Lung (tissue), 12 donors: ENCODE results near the gene KCNMA1. TPM values are rescaled to one million over a fixed set of nuclear protein-coding genes. Genes with fewer than 3 reads are reported as not detected.

Experiments used
- ATAC-seq: fragments of 200-7000 bp; cut with Tn5 transposase; one replicate; pipeline ENCODE4 v1.9.1; 2020; ENCODE audit warnings: moderate number of reproducible peaks; ENCODE audit not compliant: insufficient read depth, low FRiP score
- DNase-seq, 3 donors: peaks; one replicate each; pipeline ENCODE4 v3.0.0-alpha.2; 2013 to 2017
- H3K27ac ChIP-seq, 2 donors: one replicate each; pipeline ENCODE4 v1.5.1; 2013; ENCODE audit warnings: mild to moderate bottlenecking in 2 of 2, moderate library complexity in 2 of 2, control low read depth in 1 of 2, inconsistent platforms in 1 of 2, low read depth in 1 of 2, low read length in 1 of 2
- H3K27me3 ChIP-seq, 3 donors: one replicate each; pipeline ENCODE4 v1.5.1; 2013; ENCODE audit warnings: low read length in 2 of 3; ENCODE audit not compliant: control insufficient read depth in 3 of 3, insufficient read depth in 3 of 3
- H3K36me3 ChIP-seq, 4 donors: one replicate each; pipeline ENCODE4 v1.5.1; 2013; ENCODE audit warnings: low read length in 4 of 4, mild to moderate bottlenecking in 1 of 4, moderate library complexity in 1 of 4; ENCODE audit not compliant: control insufficient read depth in 4 of 4, insufficient read depth in 4 of 4
- H3K4me1 ChIP-seq, 5 donors: one replicate each; pipeline ENCODE4 v1.5.1; 2013; ENCODE audit warnings: low read length in 5 of 5, mild to moderate bottlenecking in 2 of 5, moderate library complexity in 1 of 5; ENCODE audit not compliant: control insufficient read depth in 5 of 5, insufficient read depth in 5 of 5
- H3K4me3 ChIP-seq: one replicate; pipeline ENCODE4 v1.5.1; 2013; ENCODE audit warnings: mild to moderate bottlenecking, control low read depth, moderate library complexity
- H3K9ac ChIP-seq, 2 donors: one replicate each; pipeline ENCODE4 v1.5.1; 2013; ENCODE audit warnings: low read length in 2 of 2, control low read depth in 1 of 2; ENCODE audit not compliant: insufficient read depth in 1 of 2
- H3K9me3 ChIP-seq, 4 donors: one replicate each; pipeline ENCODE4 v1.5.1; 2013; ENCODE audit warnings: low read length in 3 of 4, mild to moderate bottlenecking in 1 of 4, moderate library complexity in 1 of 4; ENCODE audit not compliant: control insufficient read depth in 4 of 4, insufficient read depth in 3 of 4
- WGBS, 2 donors: extraction: QIAGEN DNeasy Blood & Tissue Kit; methylation state at CpG; one replicate each; pipeline ENCODE4 v1.1.7; 2013; 5-methylcytosine and 5-hydroxymethylcytosine counted together
- polyA plus RNA-seq, 2 donors: library from polyadenylated mRNA; stranded (reverse); fragments of 200-250 nt; gene quantifications; one replicate each; pipeline ENCODE4 v1.2.1, GENCODE V29; 2013
- total RNA-seq, 2 donors: library from RNA; depleted of rRNA in 1 of 2; stranded (reverse); fragments of >200 nt in 1 of 2; gene quantifications; one replicate each; pipeline ENCODE4 v1.2.1, GENCODE V29; 2014 to 2021
- TF ChIP-seq, protein P1 (sequence below): IDR thresholded peaks from 2 replicates; pipeline ENCODE4 v1.5.1; 2012; ENCODE audit warnings: mild to moderate bottlenecking; ENCODE audit errors: control extremely low read depth, extremely low read depth
- donor health status: control.
- donor health status: control.
- donor health status: Bipolar disorder and iron deficiency.
- donor health status: healthy.
- donor health status: DM: yes; HTN: yes; CAD: no.

Gene KCNMA1
- total and polyA plus RNA-seq, 4 donors: 3.8 to 13.0 (median 5.5) TPM

GRCh38 chr10:77613476-77614130 is 24.0 kb downstream of the KCNMA1 start:
- TF ChIP-seq, protein P1, sequence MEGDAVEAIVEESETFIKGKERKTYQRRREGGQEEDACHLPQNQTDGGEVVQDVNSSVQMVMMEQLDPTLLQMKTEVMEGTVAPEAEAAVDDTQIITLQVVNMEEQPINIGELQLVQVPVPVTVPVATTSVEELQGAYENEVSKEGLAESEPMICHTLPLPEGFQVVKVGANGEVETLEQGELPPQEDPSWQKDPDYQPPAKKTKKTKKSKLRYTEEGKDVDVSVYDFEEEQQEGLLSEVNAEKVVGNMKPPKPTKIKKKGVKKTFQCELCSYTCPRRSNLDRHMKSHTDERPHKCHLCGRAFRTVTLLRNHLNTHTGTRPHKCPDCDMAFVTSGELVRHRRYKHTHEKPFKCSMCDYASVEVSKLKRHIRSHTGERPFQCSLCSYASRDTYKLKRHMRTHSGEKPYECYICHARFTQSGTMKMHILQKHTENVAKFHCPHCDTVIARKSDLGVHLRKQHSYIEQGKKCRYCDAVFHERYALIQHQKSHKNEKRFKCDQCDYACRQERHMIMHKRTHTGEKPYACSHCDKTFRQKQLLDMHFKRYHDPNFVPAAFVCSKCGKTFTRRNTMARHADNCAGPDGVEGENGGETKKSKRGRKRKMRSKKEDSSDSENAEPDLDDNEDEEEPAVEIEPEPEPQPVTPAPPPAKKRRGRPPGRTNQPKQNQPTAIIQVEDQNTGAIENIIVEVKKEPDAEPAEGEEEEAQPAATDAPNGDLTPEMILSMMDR: no peak
- peak in 1 of 3 donors; percentile 23 for DNase-seq
- 55 to 58% methylated on average over 9 of the region's 9 CpGs for WGBS, 2 donors
- Histone ChIP-seq H3K27ac (no peak overlapping the region), H3K9me3 (peaks cover 0 to 3% (median 0%) of the 10 kb centered on the region in 4 donors), H3K9ac (no peak overlapping the region), H3K27me3 (peaks cover 0 to 5% (median 0%) of the 10 kb centered on the region in 3 donors), H3K36me3 (no peaks in the 10 kb centered on the region), H3K4me3 (no peak overlapping the region), H3K4me1 (peaks cover 0 to 3% (median 0%) of the 10 kb centered on the region in 5 donors)
- no peak for ATAC-seq

GRCh38 chr10:77611670-77612069 is 25.9 kb downstream of the KCNMA1 start:
- H3K27me3 ChIP-seq: peaks cover 0 to 3% (median 0%) of the 10 kb centered on the region in 3 donors
- no peak for ATAC-seq
- TF ChIP-seq, protein P1: no peak
- DNase-seq: no peak
- H3K27ac ChIP-seq: no peak overlapping the region
- H3K36me3 ChIP-seq: no peaks in the 10 kb centered on the region
- H3K9me3 ChIP-seq: peaks cover 0 to 3% (median 0%) of the 10 kb centered on the region in 4 donors
- no peak overlapping the region for H3K9ac ChIP-seq
- H3K4me3 ChIP-seq: no peak overlapping the region
- WGBS, 2 donors: 96 to 98% methylated on average over 2 of the region's 2 CpGs
- H3K4me1 ChIP-seq: peaks cover 0 to 3% (median 0%) of the 10 kb centered on the region in 5 donors

DNA sequence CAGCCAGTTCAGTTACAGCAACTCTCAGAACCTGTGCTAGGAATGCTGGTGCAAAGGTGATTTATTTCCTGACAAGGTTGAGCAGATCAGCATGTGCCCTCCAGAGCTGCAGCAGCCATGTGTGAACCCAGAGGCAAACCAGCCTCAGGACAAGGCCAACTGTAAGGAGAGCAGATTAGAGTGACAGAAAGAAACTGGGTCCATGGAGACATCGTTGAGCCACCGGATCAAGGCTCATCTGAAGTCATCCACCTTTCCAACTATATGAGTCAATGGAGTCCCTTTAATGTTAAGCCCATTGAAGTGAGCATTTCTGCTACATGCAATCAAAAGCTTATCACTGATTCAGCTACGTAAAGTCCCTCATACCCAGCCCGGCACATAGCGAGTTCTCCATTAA is 26.4 kb downstream of the KCNMA1 start:
- Histone ChIP-seq H3K9ac (no peak overlapping the region), H3K4me3 (no peak overlapping the region), H3K4me1 (peaks cover 0 to 3% (median 0%) of the 10 kb centered on the region in 5 donors), H3K9me3 (peaks cover 0 to 3% (median 0%) of the 10 kb centered on the region in 4 donors), H3K27me3 (peaks cover 0 to 3% (median 0%) of the 10 kb centered on the region in 3 donors), H3K36me3 (no peaks in the 10 kb centered on the region), H3K27ac (no peak overlapping the region)
- 94 to 96% methylated on average over 5 of the region's 5 CpGs for WGBS, 2 donors
- ATAC-seq (no peak), DNase-seq (no peak)
- TF ChIP-seq, protein P1: no peak
